ENCODE results near the gene PSMC4.

The PSMC4 gene

DNA sequence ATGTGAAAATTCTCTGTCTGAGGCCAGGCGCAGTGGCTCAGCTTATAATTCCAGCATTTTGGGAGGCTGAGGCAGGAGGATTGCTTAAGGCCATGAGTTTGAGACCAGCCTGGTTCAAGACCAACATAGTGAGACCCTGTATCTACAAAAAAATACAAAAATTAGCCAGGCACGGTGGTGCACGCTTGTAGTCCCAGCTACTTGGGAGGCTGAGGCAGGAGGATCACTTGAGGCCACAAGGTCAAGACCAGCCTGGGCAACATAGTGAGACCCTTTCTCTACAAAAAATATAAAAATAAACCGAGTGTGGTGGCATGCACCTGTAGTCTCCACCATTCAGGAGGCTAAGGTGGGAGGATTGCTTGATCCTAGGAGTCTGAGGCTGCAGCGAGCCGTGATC, 34.3 kb upstream of the PSMC4 start:
- in situ Hi-C loops (cut with HindIII; ENCODE audit: low pct_unique_long_range_greater_than_20kb, low sequenced_read_pairs): no loop called here
- DNase-seq (ENCODE audit: low read depth in 1 of 2, low spot score in 1 of 2): no peak
- no peak for TF ChIP-seq JUND (IDR thresholded peaks at IDR 0.05; ENCODE audit: low read depth)

DNA sequence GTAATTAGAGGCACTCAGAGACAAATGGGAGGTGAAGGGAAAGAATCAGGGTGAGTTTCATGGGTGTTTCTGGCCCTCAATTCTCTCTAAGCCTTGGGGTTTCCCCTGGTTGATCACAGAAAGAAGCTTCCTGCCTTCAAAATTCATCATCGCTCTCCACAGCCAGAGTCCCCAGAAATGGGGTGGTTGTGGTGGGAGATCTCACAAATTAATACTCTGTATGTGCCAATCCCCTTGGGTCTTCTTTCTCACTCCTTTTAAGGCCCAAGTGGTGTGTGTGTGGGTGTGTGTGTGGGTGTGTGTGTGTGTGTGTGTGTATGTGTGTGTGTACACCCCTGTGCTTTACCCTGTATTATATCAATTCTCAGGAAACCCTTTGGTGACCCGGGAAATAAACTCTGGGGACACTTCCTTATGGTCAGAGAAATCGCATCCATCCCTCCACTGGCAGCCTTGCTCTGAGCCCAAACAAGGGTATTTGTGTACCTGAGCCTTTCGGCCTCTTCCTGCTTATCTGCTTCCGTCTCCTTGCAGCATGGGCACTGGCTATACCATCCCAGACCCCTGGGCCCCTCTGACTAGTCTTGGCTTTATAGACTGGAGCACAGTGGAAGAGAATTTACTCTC, 33.8 kb upstream of the PSMC4 start:
- DNase-seq (ENCODE audit: low read depth in 1 of 2, low spot score in 1 of 2): no peak
- in situ Hi-C loops (cut with HindIII; ENCODE audit: low pct_unique_long_range_greater_than_20kb, low sequenced_read_pairs): no loop called here

DNA sequence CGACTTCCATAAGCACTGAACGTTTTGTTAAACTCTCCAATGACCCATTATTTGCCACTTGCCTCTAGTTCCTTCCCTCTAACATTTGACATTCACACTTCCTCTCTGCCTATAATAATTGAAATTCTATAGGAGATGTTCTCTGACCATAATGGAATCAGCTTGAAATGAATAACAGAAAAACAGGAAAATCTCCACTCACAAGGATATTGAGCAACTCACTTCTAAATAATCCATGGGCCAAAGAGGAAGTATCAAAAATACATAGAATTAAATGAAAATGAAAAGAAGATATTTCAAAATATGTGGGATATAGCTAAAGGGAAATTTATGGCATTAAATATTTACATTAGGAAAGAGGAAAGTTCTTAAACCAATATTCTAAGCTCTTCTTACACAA, 33.2 kb upstream of the PSMC4 start:
- TF ChIP-seq JUND (IDR thresholded peaks at IDR 0.05; ENCODE audit: low read depth): no peak
- in situ Hi-C loops (cut with HindIII; ENCODE audit: low pct_unique_long_range_greater_than_20kb, low sequenced_read_pairs): no loop called here
- no peak for DNase-seq (ENCODE audit: low read depth in 1 of 2, low spot score in 1 of 2)

More for the DNA sequence above, 33.8 kb upstream of the PSMC4 start:
- no peak for TF ChIP-seq JUND (IDR thresholded peaks at IDR 0.05; ENCODE audit: low read depth)

DNA sequence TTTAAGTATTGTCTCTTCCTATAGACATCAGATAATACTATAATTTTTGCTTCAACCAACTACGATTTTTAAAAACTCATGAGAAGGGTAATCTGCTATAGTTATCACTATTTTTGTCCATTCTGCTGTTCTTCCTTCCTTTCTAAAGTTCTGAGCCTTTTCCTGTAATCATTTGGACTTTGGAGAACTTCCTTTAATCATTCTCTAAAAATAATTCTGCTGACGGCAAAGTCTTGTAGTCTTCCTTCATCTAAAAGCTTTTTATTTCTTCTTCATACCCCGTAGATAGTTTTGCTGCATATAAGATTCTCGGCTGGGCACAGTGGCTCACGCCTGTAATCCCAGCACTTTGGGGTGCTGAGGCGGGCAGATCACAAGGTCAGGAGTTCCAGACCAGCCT, 31.4 kb upstream of the PSMC4 start:
- in situ Hi-C loops (cut with HindIII; ENCODE audit: low pct_unique_long_range_greater_than_20kb, low sequenced_read_pairs): no loop called here
- DNase-seq (ENCODE audit: low read depth in 1 of 2, low spot score in 1 of 2): no peak

GRCh38 chr19:39940221-39940833, 30.6 kb upstream of the PSMC4 start:
- TF ChIP-seq JUND (IDR thresholded peaks at IDR 0.05; ENCODE audit: low read depth): no peak
- no peak for DNase-seq (ENCODE audit: low read depth in 1 of 2, low spot score in 1 of 2)
- in situ Hi-C loops (cut with HindIII; ENCODE audit: low pct_unique_long_range_greater_than_20kb, low sequenced_read_pairs): no loop called here

More for the DNA sequence above, 31.4 kb upstream of the PSMC4 start:
- no peak for TF ChIP-seq JUND (IDR thresholded peaks at IDR 0.05; ENCODE audit: low read depth)

DNA sequence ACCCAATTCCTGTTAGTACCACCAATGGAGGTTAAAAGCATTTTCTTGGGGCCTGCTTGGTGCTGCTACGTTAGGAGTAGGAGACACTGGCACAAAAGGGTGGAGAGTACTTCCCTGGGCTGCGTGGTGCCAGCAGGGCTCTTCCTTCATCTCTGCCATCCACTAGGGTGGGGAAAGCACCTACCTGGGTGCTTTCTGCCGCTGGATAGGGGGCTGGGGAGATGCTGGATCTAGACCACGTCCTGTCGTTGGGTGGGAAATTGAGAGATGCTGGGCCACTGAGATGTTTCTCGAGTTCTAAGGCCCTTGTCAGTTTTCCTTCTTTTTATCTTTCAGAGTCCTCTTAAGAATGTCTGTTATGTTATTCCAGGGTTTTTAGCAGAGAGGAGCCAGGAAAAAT, 29.8 kb upstream of the PSMC4 start:
- DNase-seq (ENCODE audit: low read depth in 1 of 2, low spot score in 1 of 2): no peak
- in situ Hi-C loops (cut with HindIII; ENCODE audit: low pct_unique_long_range_greater_than_20kb, low sequenced_read_pairs): no loop called here
- TF ChIP-seq JUND (IDR thresholded peaks at IDR 0.05; ENCODE audit: low read depth): no peak

DNA sequence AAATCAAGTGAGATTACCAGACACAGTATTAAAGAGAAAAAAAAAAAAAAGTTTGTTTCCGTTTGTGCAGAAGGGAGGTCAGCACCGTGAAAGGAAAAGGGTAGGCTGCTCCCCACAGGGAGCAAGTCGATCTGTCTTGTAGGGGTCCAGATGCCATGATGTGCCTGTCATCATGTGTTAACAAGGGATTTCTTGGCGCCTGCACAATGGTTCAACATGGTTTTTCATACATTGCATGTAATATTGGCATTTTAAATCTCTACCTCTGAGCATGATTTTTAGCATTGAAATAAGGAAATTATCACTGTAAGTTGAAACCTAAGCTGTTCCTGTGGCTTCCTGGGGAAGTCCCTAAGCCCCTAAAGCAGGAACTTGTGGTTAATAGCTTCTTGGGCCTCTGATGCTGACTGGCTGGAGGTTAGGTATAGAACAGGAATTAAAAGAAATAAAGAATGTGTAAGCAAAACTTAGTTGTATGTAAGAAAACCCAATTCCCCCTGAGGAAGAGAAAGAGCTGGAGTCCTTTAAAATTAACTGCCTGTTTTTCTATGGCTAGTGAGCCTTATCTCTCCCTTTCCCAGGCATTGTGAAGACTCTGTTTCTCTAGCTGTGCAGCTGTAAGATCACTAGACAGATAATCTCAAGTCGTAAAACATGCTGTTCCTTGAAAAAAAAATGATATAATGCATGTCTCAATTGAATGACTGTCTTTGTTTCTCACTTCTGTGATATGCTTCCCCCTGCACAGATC, 29.2 kb upstream of the PSMC4 start:
- in situ Hi-C loops (cut with HindIII; ENCODE audit: low pct_unique_long_range_greater_than_20kb, low sequenced_read_pairs): no loop called here
- TF ChIP-seq JUND (IDR thresholded peaks at IDR 0.05; ENCODE audit: low read depth): no peak
- no peak for DNase-seq (ENCODE audit: low read depth in 1 of 2, low spot score in 1 of 2)

GRCh38 chr19:39942366-39942730, 28.6 kb upstream of the PSMC4 start:
- DNase-seq (ENCODE audit: low read depth in 1 of 2, low spot score in 1 of 2): no peak
- in situ Hi-C loops (cut with HindIII; ENCODE audit: low pct_unique_long_range_greater_than_20kb, low sequenced_read_pairs): no loop called here
- TF ChIP-seq JUND (IDR thresholded peaks at IDR 0.05; ENCODE audit: low read depth): no peak

- in situ Hi-C loops (cut with HindIII; ENCODE audit: low pct_unique_long_range_greater_than_20kb, low sequenced_read_pairs): no loop called here
- no peak for DNase-seq (ENCODE audit: low read depth in 1 of 2, low spot score in 1 of 2)
- no peak for TF ChIP-seq JUND (IDR thresholded peaks at IDR 0.05; ENCODE audit: low read depth)
Measured at GRCh38 chr19:39943586-39943985, 27.4 kb upstream of the PSMC4 start.

GRCh38 chr19:39946532-39946931, 24.4 kb upstream of the PSMC4 start:
- in situ Hi-C loops (cut with HindIII; ENCODE audit: low pct_unique_long_range_greater_than_20kb, low sequenced_read_pairs): no loop called here
- DNase-seq (ENCODE audit: low read depth in 1 of 2, low spot score in 1 of 2): no peak
- TF ChIP-seq JUND (IDR thresholded peaks at IDR 0.05; ENCODE audit: low read depth): no peak

- no peak for TF ChIP-seq JUND (IDR thresholded peaks at IDR 0.05; ENCODE audit: low read depth)
- no peak for DNase-seq (ENCODE audit: low read depth in 1 of 2, low spot score in 1 of 2)
- in situ Hi-C loops (cut with HindIII; ENCODE audit: low pct_unique_long_range_greater_than_20kb, low sequenced_read_pairs): no loop called here
Measured at GRCh38 chr19:39949026-39949747, 21.8 kb upstream of the PSMC4 start.

DNA sequence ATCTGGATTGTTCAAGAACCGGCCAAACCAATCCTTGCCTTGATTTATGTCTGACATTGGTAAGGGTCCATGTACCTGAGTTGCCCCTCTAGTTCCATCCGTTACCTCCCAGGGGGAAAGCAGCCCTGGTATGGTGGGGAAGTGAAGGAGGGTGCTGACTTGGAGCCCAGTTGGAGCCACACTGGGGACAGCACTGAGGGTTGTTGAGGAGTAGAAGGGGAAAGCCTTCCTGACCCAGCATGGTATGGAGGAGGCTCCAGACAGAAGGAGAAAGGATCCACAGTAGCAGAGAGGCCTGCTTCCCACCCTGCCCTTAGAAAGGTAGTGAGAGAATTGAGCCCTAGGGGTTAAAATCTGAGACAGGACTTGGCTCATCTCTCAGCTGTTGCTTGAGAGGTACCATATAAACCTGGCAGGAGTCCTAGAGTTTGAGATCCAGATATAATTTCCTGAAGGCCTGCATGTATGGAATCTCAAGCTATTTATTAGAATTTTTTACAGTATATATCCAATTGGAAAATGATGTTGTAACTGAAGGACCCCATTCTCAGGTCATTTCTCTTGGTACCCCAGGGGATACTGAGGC, 19.8 kb upstream of the PSMC4 start:
- no peak for DNase-seq (ENCODE audit: low read depth in 1 of 2, low spot score in 1 of 2)
- in situ Hi-C loops (cut with HindIII; ENCODE audit: low pct_unique_long_range_greater_than_20kb, low sequenced_read_pairs): no loop called here
- no peak for TF ChIP-seq JUND (IDR thresholded peaks at IDR 0.05; ENCODE audit: low read depth)
